Activated naive CD4-positive, alpha-beta T cell treated with anti-CD3 and anti-CD28 coated beads, Interleukin-2, amount 50 U/mL, for 24 hours (primary cell): ENCODE results near the gene FHOD1.

Source experiments
- H3K27ac Mint-ChIP-seq: one replicate; pipeline ENCODE4 v1.8.0; 2021; ENCODE audit warnings: mild to moderate bottlenecking, mixed read lengths
- H3K27me3 Mint-ChIP-seq: one replicate; pipeline ENCODE4 v1.8.0; 2021; ENCODE audit warnings: mixed read lengths
- H3K36me3 Mint-ChIP-seq: one replicate; pipeline ENCODE4 v1.8.0; 2021; ENCODE audit warnings: mixed read lengths
- H3K4me1 Mint-ChIP-seq: one replicate; pipeline ENCODE4 v1.8.0; 2021; ENCODE audit warnings: mixed read lengths
- H3K4me3 Mint-ChIP-seq: one replicate; pipeline ENCODE4 v1.8.0; 2021; ENCODE audit warnings: mild to moderate bottlenecking, mixed read lengths
- H3K9me3 Mint-ChIP-seq: one replicate; pipeline ENCODE4 v1.8.0; 2021; ENCODE audit warnings: mixed read lengths

FHOD1 gene

GRCh38 chr16:67280090-67281015 lies 33.1 kb upstream of the FHOD1 start:
- Mint-ChIP-seq H3K9me3 (no peaks in the 10 kb centered on the region), H3K27me3 (no peaks in the 10 kb centered on the region), H3K4me3 (peak overlapping the region; percentile 73), H3K4me1 (peaks cover 11% of the 10 kb centered on the region), H3K36me3 (peaks cover 4% of the 10 kb centered on the region), H3K27ac (peak overlapping the region; percentile 46)

GRCh38 chr16:67279296-67280089 lies 32.2 kb upstream of the FHOD1 start, which contains the start of gene PLEKHG4:
PLEKHG4 (plus strand) TSS chr16:67279532; CDS start chr16:67280045, 513 bp downstream.
- Mint-ChIP-seq H3K27me3 (no peaks in the 10 kb centered on the region), H3K4me1 (peaks cover 13% of the 10 kb centered on the region), H3K4me3 (peak within 1 kb of the TSS; percentile 92), H3K9me3 (no peaks in the 10 kb centered on the region), H3K36me3 (peaks cover 4% of the 10 kb centered on the region), H3K27ac (peak within 1 kb of the TSS; percentile 88)

DNA sequence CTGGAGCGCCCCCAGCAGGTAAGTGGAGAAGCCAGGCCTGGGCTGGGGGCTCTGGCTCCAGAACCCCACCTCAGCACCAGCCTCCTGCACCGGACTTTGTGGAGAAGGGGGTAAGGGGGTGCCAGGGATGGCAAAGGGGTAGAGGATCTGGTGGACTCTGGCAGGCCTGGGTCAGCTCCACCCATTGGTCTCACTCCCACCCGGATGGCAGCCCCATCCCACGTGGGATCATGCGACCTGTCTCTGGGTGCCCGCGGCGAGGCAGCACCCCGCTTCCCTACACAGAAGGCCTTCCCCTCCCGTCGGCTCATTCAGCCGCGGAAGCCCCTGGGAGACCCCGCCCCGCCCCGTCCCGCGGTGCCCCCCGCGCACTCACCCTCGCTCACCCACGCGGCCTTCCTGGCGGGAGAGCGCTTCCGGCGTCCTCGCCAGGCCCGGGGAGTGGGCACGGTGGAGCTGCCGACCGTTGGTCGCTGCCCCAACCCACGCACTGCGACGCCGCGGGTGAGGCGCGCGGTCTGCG lies 31.6 kb upstream of the FHOD1 start:
- H3K9me3 Mint-ChIP-seq: no peaks in the 10 kb centered on the region
- peak overlapping the region; percentile 88 for H3K27ac Mint-ChIP-seq
- peak overlapping the region; percentile 92 for H3K4me3 Mint-ChIP-seq
- H3K4me1 Mint-ChIP-seq: peaks cover 13% of the 10 kb centered on the region
- H3K27me3 Mint-ChIP-seq: no peaks in the 10 kb centered on the region
- H3K36me3 Mint-ChIP-seq: peaks cover 4% of the 10 kb centered on the region

GRCh38 chr16:67277999-67278772 lies 30.9 kb upstream of the FHOD1 start:
- Mint-ChIP-seq H3K9me3 (no peaks in the 10 kb centered on the region), H3K27me3 (no peaks in the 10 kb centered on the region)

GRCh38 chr16:67277294-67277998 lies 30.2 kb upstream of the FHOD1 start:
- Mint-ChIP-seq H3K27me3 (no peaks in the 10 kb centered on the region), H3K4me1 (peaks cover 13% of the 10 kb centered on the region), H3K36me3 (peaks cover 3% of the 10 kb centered on the region), H3K9me3 (no peaks in the 10 kb centered on the region), H3K27ac (peak overlapping the region; percentile 65), H3K4me3 (peak overlapping the region; percentile 67)

More at GRCh38 chr16:67277999-67278772, 30.9 kb upstream of the FHOD1 start:
- peaks cover 4% of the 10 kb centered on the region for H3K36me3 Mint-ChIP-seq
- peak overlapping the region; percentile 92 for H3K4me3 Mint-ChIP-seq
- peaks cover 13% of the 10 kb centered on the region for H3K4me1 Mint-ChIP-seq
- peak overlapping the region; percentile 88 for H3K27ac Mint-ChIP-seq

DNA sequence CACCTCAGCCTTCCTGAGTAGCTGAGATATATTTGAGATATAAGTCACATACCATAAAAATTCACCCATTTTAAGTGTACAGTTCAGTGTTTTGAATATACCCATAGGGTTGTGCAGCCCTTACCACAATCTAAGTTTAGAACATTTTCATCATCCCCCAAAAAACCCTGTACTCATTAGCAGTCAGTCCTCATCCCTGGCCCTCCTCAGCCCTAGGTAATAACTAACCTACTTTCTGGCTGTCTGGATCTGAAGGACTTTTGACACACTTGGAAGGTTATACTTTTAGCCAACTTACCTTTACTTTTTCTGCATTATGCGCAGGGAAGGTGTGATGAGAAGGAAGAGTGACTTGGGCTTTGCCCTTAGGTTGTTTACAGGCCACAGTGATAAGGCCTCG lies 28.0 kb upstream of the FHOD1 start:
- Mint-ChIP-seq H3K36me3 (peaks cover 3% of the 10 kb centered on the region), H3K4me3 (no peak overlapping the region), H3K27ac (no peak overlapping the region)

DNA sequence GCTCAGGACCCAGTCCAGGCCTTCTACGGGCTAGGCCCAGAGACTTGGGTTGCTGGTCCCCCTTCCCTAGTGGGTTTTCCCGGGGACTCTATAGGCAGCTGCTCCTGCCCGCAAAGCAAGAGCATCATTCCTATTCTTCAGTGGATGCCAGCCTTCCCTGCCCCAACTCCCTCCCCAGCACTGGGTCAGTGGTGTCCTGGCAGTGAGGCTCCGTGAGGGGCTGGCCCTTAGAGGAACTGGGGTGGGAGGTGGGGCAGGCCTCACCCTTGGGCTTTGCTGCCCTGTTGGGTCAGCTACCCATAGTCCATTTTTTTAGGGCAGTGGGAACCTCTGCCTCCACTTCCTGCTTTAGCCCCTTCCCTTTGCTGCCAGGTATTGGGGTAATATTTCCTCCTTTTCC lies 24.2 kb upstream of the FHOD1 start:
- no peaks in the 10 kb centered on the region for H3K9me3 Mint-ChIP-seq
- H3K4me1 Mint-ChIP-seq: peaks cover 5% of the 10 kb centered on the region
- no peaks in the 10 kb centered on the region for H3K27me3 Mint-ChIP-seq
- H3K4me3 Mint-ChIP-seq: no peak overlapping the region
- no peak overlapping the region for H3K27ac Mint-ChIP-seq
- peaks cover under 1% of the 10 kb centered on the region for H3K36me3 Mint-ChIP-seq

More for the DNA sequence above, 28.0 kb upstream of the FHOD1 start:
- H3K9me3 Mint-ChIP-seq: no peaks in the 10 kb centered on the region
- H3K27me3 Mint-ChIP-seq: no peaks in the 10 kb centered on the region
- H3K4me1 Mint-ChIP-seq: peaks cover 13% of the 10 kb centered on the region

GRCh38 chr16:67270931-67271338 lies 23.7 kb upstream of the FHOD1 start:
- H3K27ac Mint-ChIP-seq: peak overlapping the region; percentile 72
- H3K9me3 Mint-ChIP-seq: no peaks in the 10 kb centered on the region
- no peaks in the 10 kb centered on the region for H3K36me3 Mint-ChIP-seq
- peaks cover 3% of the 10 kb centered on the region for H3K4me1 Mint-ChIP-seq
- H3K4me3 Mint-ChIP-seq: no peak overlapping the region
- H3K27me3 Mint-ChIP-seq: no peaks in the 10 kb centered on the region

DNA sequence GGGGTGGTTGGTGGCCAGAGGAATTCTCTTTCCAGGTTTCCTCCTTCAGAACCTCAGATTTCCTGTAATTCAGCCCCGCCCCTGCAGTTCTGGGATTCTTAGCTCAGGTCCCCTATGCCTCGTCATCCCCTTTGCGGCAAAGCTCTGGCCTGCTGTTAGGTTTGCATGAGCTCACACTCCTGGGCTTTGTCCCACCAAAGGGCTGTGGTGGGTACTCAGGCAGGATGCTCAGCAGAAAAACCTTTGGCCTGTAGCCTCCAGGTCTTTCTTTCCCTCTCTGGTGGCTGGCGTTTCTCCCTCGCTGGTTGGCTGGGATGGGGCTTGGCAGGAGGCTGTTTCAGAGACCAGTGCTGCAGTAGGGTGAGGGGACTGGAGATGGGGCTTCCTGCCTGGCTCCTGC lies 22.5 kb upstream of the FHOD1 start:
- no peaks in the 10 kb centered on the region for H3K4me1 Mint-ChIP-seq
- no peak overlapping the region for H3K4me3 Mint-ChIP-seq
- no peaks in the 10 kb centered on the region for H3K27me3 Mint-ChIP-seq
- no peaks in the 10 kb centered on the region for H3K9me3 Mint-ChIP-seq
- no peak overlapping the region for H3K27ac Mint-ChIP-seq
- no peaks in the 10 kb centered on the region for H3K36me3 Mint-ChIP-seq

DNA sequence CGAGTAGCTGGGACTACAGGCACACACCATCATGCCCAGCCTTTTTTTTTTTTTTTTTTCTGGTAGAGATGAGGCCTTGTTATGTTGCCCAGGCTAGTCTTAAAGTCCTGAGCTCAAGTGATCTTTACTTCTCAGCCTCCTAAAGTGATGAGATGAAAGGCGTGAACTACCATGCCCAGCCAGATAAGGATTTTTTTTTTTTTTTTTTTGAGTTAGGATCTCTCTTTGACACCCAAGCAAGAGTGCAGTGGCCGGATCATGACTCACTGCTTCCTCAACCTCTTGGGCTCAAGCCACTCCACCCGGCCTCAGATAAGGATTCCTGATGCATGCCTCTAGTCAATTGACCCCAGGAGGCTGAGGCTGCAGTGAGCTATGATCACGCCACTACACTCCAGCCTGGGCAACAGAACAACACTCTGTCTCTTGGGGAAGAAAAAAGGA lies 20.9 kb upstream of the FHOD1 start:
- no peak overlapping the region for H3K4me3 Mint-ChIP-seq
- H3K4me1 Mint-ChIP-seq: no peaks in the 10 kb centered on the region
- peaks cover 3% of the 10 kb centered on the region for H3K27me3 Mint-ChIP-seq
- no peaks in the 10 kb centered on the region for H3K9me3 Mint-ChIP-seq
- no peak overlapping the region for H3K27ac Mint-ChIP-seq
- H3K36me3 Mint-ChIP-seq: no peaks in the 10 kb centered on the region

DNA sequence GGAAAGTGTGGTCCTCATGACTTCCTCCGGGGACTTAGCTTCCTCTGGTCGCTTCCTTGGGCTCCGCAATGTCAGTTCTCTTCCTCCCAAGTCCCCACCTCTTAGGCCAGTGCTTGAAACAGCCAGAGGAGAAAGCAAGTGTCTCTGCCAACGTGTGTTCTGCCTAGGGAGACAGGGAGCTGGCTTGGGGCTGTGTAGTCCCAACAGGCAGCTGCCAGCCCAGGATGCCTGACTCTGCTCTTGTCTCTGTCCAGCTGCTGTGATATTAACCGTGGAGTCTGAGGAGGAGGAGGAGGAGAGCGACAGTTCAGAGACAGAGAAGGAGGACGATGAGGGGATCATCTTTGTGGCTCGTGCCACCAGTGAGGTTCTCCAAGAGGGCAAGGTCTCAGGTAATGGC lies 18.6 kb upstream of the FHOD1 start:
- Mint-ChIP-seq H3K9me3 (no peaks in the 10 kb centered on the region), H3K27me3 (peaks cover 4% of the 10 kb centered on the region), H3K4me1 (no peaks in the 10 kb centered on the region)

GRCh38 chr16:67264866-67265265 lies 17.6 kb upstream of the FHOD1 start:
- H3K4me3 Mint-ChIP-seq: no peak overlapping the region
- no peaks in the 10 kb centered on the region for H3K9me3 Mint-ChIP-seq
- H3K27me3 Mint-ChIP-seq: peaks cover 4% of the 10 kb centered on the region
- H3K36me3 Mint-ChIP-seq: no peaks in the 10 kb centered on the region
- H3K27ac Mint-ChIP-seq: no peak overlapping the region
- H3K4me1 Mint-ChIP-seq: no peaks in the 10 kb centered on the region

More for the DNA sequence above, 18.6 kb upstream of the FHOD1 start:
- Mint-ChIP-seq H3K4me3 (no peak overlapping the region), H3K36me3 (no peaks in the 10 kb centered on the region), H3K27ac (no peak overlapping the region)

GRCh38 chr16:67264277-67264676 lies 17.0 kb upstream of the FHOD1 start:
- peaks cover 4% of the 10 kb centered on the region for H3K27me3 Mint-ChIP-seq
- no peaks in the 10 kb centered on the region for H3K9me3 Mint-ChIP-seq
- H3K4me3 Mint-ChIP-seq: no peak overlapping the region
- H3K4me1 Mint-ChIP-seq: no peaks in the 10 kb centered on the region
- no peaks in the 10 kb centered on the region for H3K36me3 Mint-ChIP-seq
- no peak overlapping the region for H3K27ac Mint-ChIP-seq

DNA sequence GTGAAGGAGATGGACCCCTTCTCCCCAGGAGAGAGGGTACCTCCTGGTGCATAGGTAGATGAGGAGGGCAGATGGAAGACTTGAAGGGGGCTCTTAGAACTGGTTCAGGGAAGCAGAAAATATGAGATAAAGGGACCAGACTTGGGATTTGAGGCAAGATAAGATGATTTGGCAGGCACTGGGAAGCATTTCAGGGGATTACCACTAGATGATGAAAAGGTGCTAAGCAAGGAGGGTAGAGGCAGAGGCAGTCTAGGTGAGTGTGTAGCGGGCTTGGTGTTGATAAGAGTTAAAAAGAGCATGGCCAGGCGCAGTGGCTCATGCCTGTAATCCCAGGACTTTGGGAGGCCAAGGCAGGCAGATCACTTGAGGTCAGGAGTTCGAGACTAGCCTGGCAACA lies 15.9 kb upstream of the FHOD1 start:
- Mint-ChIP-seq H3K27ac (no peak overlapping the region), H3K9me3 (no peaks in the 10 kb centered on the region), H3K36me3 (no peaks in the 10 kb centered on the region), H3K27me3 (peaks cover 4% of the 10 kb centered on the region), H3K4me1 (no peaks in the 10 kb centered on the region), H3K4me3 (no peak overlapping the region)
